Measurements from ENCODE around the gene FAIM. TPM values are rescaled to one million over a fixed set of nuclear protein-coding genes. Genes with fewer than 3 reads are reported as not detected.
"Not testable (repeated sequence)": the region's sequence is repeated elsewhere in the genome, so short reads cannot be mapped to it uniquely, and the experiment has no call there.

Gene FAIM
- total RNA-seq, 2 donors from 2014 or later, result 2.6 to 3.7 TPM

DNA sequence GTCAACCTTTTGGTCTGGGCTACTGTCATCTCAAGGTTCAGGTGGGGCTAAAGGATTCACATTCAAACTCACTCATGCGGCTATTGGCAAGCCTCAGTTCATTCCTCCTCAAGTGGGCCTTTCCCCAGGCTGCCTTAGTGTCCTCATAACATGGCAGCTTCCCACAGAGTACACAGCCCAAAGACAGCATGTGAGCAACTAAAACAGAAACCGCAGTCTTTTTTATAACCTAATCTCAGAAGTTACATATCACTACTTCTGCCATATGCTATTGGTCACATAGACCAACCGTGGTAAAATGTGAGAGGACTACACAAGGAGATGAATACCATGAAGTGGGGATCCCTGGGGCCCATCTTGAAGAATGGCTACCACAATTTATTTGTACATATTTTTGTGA, 10.0 kb upstream of the FAIM start:
- DNase-seq (ENCODE audit: low spot score), result no peak
- Histone ChIP-seq H3K27me3 (no peaks in the 10 kb centered on the region), H3K36me3 (no peaks in the 10 kb centered on the region), H3K27ac (no peak overlapping the region), H3K4me3 (no peak overlapping the region), H3K4me1 (peaks cover 0 to 2% of the 10 kb centered on the region in 2 donors), H3K9me3 (no peaks in the 10 kb centered on the region)
- TF ChIP-seq, protein P1, sequence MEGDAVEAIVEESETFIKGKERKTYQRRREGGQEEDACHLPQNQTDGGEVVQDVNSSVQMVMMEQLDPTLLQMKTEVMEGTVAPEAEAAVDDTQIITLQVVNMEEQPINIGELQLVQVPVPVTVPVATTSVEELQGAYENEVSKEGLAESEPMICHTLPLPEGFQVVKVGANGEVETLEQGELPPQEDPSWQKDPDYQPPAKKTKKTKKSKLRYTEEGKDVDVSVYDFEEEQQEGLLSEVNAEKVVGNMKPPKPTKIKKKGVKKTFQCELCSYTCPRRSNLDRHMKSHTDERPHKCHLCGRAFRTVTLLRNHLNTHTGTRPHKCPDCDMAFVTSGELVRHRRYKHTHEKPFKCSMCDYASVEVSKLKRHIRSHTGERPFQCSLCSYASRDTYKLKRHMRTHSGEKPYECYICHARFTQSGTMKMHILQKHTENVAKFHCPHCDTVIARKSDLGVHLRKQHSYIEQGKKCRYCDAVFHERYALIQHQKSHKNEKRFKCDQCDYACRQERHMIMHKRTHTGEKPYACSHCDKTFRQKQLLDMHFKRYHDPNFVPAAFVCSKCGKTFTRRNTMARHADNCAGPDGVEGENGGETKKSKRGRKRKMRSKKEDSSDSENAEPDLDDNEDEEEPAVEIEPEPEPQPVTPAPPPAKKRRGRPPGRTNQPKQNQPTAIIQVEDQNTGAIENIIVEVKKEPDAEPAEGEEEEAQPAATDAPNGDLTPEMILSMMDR (IDR thresholded peaks at IDR 0.05), result no peak

DNA sequence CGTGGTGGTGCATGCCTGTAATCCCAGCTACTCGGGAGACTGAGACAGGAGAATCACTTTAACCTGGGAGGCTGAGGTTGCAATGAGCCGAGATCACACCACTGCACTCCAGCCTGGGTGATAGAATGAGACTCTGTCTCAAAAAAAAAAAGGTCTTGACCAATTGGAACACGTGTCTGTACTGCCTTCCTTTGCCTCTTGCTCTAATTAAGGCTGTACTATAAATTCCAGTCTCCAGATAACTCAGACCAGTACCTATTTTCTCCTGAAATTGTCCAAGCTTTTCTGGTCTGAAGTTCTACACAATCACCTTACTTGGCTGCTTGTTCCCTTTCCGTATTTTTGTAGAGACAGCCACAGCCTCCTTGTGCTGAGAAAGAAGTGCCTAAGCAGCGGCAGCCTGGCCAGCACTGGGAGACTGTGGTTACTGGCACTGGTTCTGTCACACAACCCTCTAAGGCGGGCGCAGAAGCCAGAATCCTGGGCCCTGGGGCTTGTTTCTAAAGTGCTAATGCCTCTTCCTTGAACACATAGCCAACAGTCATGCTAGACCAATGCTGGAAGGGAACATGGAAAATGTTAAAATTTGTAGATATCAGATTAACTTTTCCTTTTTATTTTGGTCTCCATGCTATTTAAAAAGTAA, 8.3 kb upstream of the FAIM start:
- H3K9me3 ChIP-seq, result no peaks in the 10 kb centered on the region
- H3K27ac ChIP-seq, result no peak overlapping the region
- H3K36me3 ChIP-seq, result no peaks in the 10 kb centered on the region
- no peak overlapping the region for H3K4me3 ChIP-seq
- no peak for DNase-seq (ENCODE audit: low spot score)
- TF ChIP-seq, protein P1 (IDR thresholded peaks at IDR 0.05), result no peak
- no peaks in the 10 kb centered on the region for H3K27me3 ChIP-seq
- H3K4me1 ChIP-seq, result no peaks in the 10 kb centered on the region

DNA sequence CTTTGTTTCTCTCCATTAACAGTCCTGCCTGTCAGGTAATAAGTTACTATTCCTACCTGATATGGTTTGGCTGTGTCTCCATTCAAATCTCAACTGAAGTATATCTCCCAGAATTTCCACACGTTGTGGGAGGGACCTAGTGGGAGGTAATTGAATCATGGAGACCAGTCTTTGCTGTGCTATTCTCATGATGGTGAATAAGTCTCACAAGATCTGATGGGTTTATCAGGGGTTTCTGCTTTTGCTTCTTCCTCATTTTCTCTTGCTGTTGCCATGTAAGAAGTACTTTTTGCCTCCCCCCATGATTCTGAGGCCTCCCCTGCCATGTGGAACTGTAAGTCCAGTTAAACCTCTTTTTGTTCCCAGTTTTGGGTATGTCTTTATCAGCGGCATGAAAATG, 6.9 kb upstream of the FAIM start:
- not testable (repeated sequence) for H3K36me3 ChIP-seq; H3K4me1 ChIP-seq; H3K9me3 ChIP-seq; H3K27ac ChIP-seq; H3K4me3 ChIP-seq; DNase-seq (ENCODE audit: low spot score); H3K27me3 ChIP-seq

DNA sequence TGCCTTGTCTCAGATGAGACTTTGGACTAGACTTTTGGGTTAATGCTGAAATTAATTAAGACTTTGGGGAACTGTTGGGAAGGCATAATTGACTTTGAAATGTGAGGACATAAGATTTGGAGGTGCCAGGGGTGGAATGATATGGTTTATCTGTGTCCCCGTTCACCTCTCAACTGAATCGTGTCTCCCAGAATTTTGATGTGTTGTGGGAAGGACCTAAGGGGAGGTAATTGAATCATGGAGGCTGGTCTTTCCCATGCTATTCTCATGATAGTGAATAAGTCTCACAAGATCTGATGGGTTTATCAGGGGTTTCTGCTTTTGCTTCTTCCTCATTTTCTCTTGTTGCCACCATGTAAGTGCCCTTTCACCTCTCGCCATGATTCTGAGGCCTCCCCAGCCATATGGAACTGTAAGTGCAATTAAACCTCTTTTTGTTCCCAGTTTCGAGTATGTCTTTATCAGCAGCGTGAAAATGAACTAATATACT, 4.4 kb upstream of the FAIM start:
- not testable (repeated sequence) for H3K36me3 ChIP-seq; H3K4me3 ChIP-seq; H3K9me3 ChIP-seq; H3K4me1 ChIP-seq; H3K27ac ChIP-seq; DNase-seq (ENCODE audit: low spot score); H3K27me3 ChIP-seq

DNA sequence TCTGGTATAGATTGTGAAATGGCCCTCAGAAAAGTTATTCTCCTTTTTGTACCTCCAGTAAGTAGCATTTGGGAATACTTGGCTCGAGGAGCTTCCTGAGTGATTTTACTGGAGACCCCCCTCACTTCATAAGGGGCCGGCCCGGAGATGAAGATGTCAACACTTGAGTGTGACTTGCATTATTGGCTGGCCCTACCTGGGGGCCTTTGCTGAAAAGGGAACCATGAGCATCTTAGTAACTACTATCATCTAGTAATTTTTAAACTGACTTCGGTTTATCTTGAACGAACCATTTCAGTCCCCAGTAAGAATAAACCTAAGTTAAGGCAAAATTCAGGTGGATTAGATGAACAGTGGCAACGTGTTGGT, 1.3 kb downstream of the FAIM start:
- H3K27ac ChIP-seq, result peak overlapping the region in 1 of 2 donors; percentile 94
- TF ChIP-seq, protein P1 (IDR thresholded peaks at IDR 0.05), result no peak
- H3K27me3 ChIP-seq, result no peaks in the 10 kb centered on the region

DNA sequence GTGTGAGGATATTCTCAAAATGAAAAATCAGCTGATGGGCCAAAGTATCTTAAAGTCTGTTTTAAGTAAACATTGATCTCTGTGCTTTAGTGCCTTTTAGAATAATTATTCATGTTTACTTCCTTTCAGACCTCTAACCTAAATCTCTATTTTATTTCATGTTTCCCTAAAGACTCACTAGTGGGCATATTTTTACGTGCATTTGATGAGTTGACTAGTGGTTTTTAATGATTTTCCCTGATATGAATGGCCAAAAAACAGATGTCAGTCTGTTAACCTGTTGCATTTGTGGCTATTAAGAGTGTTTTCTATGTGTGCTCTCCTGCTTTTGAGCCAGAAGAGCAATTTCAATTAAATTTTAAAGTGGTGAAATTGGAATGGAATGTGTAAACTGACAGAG, 6.9 kb downstream of the FAIM start:
- Histone ChIP-seq H3K9me3 (no peaks in the 10 kb centered on the region), H3K27me3 (no peaks in the 10 kb centered on the region), H3K36me3 (no peaks in the 10 kb centered on the region), H3K27ac (no peak overlapping the region), H3K4me1 (no peaks in the 10 kb centered on the region), H3K4me3 (no peak overlapping the region)
- no peak for DNase-seq (ENCODE audit: low spot score)
- TF ChIP-seq, protein P1 (IDR thresholded peaks at IDR 0.05), result no peak

More for the DNA sequence above, 1.3 kb downstream of the FAIM start:
- no peaks in the 10 kb centered on the region for H3K9me3 ChIP-seq
- H3K36me3 ChIP-seq, result no peaks in the 10 kb centered on the region
- peaks cover 0 to 12% of the 10 kb centered on the region in 2 donors for H3K4me1 ChIP-seq
- DNase-seq (ENCODE audit: low spot score), result no peak
- H3K4me3 ChIP-seq, result peak overlapping the region; percentile 61 to 87

DNA sequence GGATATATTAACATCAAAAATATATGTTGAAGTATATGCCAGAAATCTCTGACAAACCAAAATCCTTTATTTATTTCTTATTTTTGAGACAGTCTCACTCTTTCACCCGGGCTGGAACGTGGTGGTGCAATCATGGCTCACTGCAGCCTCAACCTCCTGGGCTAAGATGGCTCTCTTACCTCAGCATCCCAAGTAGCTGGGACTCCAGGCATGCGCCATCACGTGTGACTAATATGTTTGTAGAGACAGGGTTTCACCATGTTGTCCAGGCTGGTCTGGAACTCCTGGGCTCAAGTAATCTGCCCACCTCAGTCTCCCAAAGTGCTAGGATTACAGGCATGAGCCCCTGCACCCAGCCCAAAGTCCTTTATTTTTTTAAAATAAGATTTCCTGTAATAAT, 11.9 kb downstream of the FAIM start:
- H3K36me3 ChIP-seq, result no peaks in the 10 kb centered on the region
- no peak for DNase-seq (ENCODE audit: low spot score)
- no peak overlapping the region for H3K27ac ChIP-seq
- H3K9me3 ChIP-seq, result no peaks in the 10 kb centered on the region
- H3K4me1 ChIP-seq, result no peaks in the 10 kb centered on the region
- H3K27me3 ChIP-seq, result no peaks in the 10 kb centered on the region
- TF ChIP-seq, protein P1 (IDR thresholded peaks at IDR 0.05), result no peak
- H3K4me3 ChIP-seq, result no peak overlapping the region

Data from right atrium auricular region (tissue), 2 donors.